ENCODE measurements around the gene FHAD1. TPM values are rescaled to one million over a fixed set of nuclear protein-coding genes. Genes with fewer than 3 reads are reported as not detected.
"Not testable (repeated sequence)": the region's sequence is repeated elsewhere in the genome, so short reads cannot be mapped to it uniquely, and the experiment has no call there.

Gene FHAD1
- total RNA-seq, 1 donor from 2014 or later, result not detected

DNA sequence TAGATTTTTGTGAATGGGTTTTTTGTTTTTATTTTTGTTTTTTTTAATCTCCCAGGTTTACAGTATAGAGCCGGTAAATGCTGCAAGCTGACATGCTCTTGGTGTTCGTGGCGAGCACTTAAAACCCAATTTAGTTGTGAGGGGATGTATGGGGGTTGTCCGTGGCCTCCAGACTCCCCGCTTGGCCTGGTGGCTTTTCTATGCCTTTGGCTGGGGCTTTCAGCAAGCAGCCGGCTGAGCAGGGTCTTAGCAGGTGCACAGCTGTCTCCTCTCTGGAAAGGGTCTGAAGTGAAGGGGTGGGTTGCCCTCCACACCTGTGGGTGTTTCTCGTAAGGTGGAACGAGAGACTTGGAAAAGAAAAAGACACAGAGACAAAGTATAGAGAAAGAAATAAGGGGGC, 131.7 kb downstream of the FHAD1 start:
- H3K4me3 Mint-ChIP-seq (ENCODE audit: unreplicated experiment), result no peak overlapping the region
- DNase-seq (ENCODE audit: extremely low spot score, unreplicated experiment), result no peak
- H3K27ac Mint-ChIP-seq (ENCODE audit: unreplicated experiment), result no peak overlapping the region
- H3K36me3 Mint-ChIP-seq (ENCODE audit: unreplicated experiment), result no peaks in the 10 kb centered on the region
- H3K4me1 Mint-ChIP-seq (ENCODE audit: unreplicated experiment), result no peaks in the 10 kb centered on the region
- TF ChIP-seq, protein P1, sequence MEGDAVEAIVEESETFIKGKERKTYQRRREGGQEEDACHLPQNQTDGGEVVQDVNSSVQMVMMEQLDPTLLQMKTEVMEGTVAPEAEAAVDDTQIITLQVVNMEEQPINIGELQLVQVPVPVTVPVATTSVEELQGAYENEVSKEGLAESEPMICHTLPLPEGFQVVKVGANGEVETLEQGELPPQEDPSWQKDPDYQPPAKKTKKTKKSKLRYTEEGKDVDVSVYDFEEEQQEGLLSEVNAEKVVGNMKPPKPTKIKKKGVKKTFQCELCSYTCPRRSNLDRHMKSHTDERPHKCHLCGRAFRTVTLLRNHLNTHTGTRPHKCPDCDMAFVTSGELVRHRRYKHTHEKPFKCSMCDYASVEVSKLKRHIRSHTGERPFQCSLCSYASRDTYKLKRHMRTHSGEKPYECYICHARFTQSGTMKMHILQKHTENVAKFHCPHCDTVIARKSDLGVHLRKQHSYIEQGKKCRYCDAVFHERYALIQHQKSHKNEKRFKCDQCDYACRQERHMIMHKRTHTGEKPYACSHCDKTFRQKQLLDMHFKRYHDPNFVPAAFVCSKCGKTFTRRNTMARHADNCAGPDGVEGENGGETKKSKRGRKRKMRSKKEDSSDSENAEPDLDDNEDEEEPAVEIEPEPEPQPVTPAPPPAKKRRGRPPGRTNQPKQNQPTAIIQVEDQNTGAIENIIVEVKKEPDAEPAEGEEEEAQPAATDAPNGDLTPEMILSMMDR (IDR thresholded peaks at IDR 0.05), result no peak
- no peaks in the 10 kb centered on the region for H3K9me3 Mint-ChIP-seq (ENCODE audit: unreplicated experiment)
- H3K27me3 Mint-ChIP-seq (ENCODE audit: unreplicated experiment), result peaks cover 15% of the 10 kb centered on the region

DNA sequence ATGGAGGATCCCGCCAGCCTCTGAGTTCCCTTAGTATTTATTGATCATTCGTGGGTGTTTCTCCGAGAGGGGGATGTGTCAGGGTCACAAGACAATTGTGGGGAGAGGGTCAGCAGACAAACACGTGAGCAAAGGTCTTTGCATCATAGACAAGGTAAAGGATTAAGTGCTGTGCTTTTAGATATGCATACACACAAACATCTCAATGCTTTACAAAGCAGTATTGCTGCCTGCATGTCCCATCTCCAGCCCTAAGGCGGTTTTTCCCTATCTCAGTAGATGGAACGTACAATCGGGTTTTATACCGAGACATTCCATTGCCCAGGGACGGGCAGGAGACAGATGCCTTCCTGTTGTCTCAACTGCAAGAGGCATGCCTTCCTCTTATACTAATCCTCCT, 132.1 kb downstream of the FHAD1 start:
- not testable (repeated sequence) for H3K27ac Mint-ChIP-seq (ENCODE audit: unreplicated experiment); H3K36me3 Mint-ChIP-seq (ENCODE audit: unreplicated experiment); H3K4me3 Mint-ChIP-seq (ENCODE audit: unreplicated experiment); DNase-seq (ENCODE audit: extremely low spot score, unreplicated experiment); H3K4me1 Mint-ChIP-seq (ENCODE audit: unreplicated experiment); H3K9me3 Mint-ChIP-seq (ENCODE audit: unreplicated experiment)
- peaks cover 15% of the 10 kb centered on the region for H3K27me3 Mint-ChIP-seq (ENCODE audit: unreplicated experiment)

DNA sequence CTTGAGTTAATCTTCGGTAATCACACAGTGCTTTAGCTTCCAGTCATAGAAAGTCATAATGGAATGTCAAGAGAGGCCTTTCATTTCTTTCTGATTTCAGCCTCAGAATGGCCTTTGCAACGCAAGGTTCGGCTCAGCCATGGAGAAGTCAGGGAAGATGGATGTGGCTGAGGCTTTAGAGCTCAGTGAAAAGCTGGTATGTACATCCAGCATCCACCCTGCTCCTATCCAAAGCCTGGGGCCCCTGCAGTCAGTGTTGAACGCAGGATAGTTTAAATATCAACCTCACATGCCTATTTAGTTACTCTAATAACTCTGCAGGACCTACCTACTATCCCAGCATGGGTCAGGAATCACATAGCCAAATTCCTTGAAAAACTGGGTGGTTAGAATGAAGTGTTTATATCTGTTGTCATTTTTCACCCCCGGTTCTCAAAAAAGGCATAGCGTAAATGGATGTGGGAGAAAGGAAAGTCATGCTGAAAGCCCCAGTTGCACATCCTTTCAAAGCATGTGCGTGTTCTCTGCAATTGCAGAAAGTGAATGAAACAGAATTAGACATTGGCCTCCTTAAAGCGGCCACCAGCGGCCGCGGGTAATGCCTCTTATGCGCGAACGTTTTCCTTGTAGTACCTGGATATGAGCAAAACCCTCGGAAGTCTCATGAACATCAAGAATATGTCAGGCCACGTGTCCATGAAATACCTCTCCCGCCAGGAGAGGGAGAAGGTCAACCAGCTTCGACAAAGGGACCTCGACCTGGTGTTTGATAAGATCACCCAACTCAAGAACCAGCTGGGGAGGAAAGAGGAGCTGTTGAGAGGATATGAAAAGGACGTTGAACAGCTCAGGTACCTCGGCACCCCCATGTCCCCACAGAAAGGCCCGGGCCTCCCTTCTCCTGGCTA, 133.8 kb downstream of the FHAD1 start:
- TF ChIP-seq, protein P1 (IDR thresholded peaks at IDR 0.05), result no peak
- Mint-ChIP-seq H3K4me3 (ENCODE audit: unreplicated experiment) (no peak overlapping the region), H3K27me3 (ENCODE audit: unreplicated experiment) (peaks cover 15% of the 10 kb centered on the region), H3K9me3 (ENCODE audit: unreplicated experiment) (no peaks in the 10 kb centered on the region), H3K36me3 (ENCODE audit: unreplicated experiment) (no peaks in the 10 kb centered on the region), H3K4me1 (ENCODE audit: unreplicated experiment) (peaks cover 11% of the 10 kb centered on the region), H3K27ac (ENCODE audit: unreplicated experiment) (no peak overlapping the region)
- no peak for DNase-seq (ENCODE audit: extremely low spot score, unreplicated experiment)

DNA sequence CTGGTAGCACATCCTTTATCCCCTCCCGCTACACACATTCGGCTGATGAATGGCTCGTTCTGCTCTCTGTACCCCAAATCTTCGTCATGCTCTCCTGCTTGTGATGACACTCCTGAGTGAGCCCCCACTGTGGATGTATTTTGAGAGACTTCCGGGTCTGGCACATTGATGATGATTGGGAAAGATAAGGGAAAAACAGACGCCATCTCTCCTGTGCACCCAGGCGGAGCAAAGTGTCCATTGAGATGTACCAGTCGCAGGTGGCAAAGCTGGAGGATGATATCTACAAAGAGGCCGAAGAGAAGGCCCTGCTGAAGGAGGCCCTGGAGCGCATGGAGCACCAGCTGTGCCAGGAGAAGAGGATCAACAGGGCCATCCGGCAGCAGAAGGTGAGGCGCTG, 134.8 kb downstream of the FHAD1 start:
- Mint-ChIP-seq H3K9me3 (ENCODE audit: unreplicated experiment) (no peaks in the 10 kb centered on the region), H3K27me3 (ENCODE audit: unreplicated experiment) (peaks cover 15% of the 10 kb centered on the region), H3K27ac (ENCODE audit: unreplicated experiment) (no peak overlapping the region)

DNA sequence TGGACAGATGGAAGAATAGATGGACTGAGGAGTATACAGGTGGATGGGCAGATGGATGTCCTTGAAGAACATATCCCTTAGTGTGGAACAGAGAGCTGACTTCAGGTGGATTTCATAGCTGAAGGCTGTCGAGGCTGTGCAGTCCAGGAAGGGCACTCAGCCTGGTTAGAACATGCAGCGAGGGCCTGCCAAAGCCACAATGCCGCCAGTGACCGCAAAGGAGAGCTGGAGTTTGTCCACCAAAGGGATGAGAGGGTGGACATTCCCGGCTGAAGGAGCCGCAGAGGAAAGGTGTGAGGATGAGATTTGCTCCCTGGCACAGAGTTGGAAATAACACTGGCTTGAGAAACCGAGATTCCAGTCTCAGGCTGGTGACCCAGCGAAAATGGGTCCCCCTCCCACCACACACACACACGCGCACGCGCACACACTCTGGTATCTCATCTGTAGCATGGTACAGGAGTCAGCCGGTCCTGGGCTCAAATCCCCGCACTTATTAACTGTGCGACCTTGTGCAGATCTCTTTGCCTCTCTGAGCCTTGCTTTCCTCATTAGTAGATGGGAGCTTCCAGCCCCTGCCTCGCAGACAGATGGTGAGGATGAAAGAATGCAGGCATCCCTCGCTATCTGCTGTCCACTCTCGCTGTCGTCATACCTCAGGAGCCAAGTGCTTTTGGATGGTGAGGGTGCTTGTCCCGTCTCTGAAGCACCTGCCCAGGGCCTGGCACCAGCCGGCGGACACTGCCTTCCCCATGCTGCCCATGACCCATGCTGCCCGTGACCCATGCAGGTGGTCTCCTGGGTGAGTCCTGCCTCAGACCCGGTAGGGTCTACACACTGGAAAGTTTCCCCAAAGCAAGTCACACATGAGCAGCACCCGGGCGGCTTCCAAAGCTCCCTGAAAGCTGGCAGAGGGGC, 135.8 kb downstream of the FHAD1 start:
- H3K27me3 Mint-ChIP-seq (ENCODE audit: unreplicated experiment), result peaks cover 15% of the 10 kb centered on the region
- peaks cover 19% of the 10 kb centered on the region for H3K4me1 Mint-ChIP-seq (ENCODE audit: unreplicated experiment)

More for the DNA sequence above, 134.8 kb downstream of the FHAD1 start:
- H3K4me3 Mint-ChIP-seq (ENCODE audit: unreplicated experiment), result no peak overlapping the region
- H3K36me3 Mint-ChIP-seq (ENCODE audit: unreplicated experiment), result no peaks in the 10 kb centered on the region
- TF ChIP-seq, protein P1 (IDR thresholded peaks at IDR 0.05), result no peak
- H3K4me1 Mint-ChIP-seq (ENCODE audit: unreplicated experiment), result peaks cover 19% of the 10 kb centered on the region
- DNase-seq (ENCODE audit: extremely low spot score, unreplicated experiment), result no peak

More for the DNA sequence above, 135.8 kb downstream of the FHAD1 start:
- no peak for DNase-seq (ENCODE audit: extremely low spot score, unreplicated experiment)
- Mint-ChIP-seq H3K36me3 (ENCODE audit: unreplicated experiment) (no peaks in the 10 kb centered on the region), H3K27ac (ENCODE audit: unreplicated experiment) (no peak overlapping the region), H3K4me3 (ENCODE audit: unreplicated experiment) (no peak overlapping the region), H3K9me3 (ENCODE audit: unreplicated experiment) (no peaks in the 10 kb centered on the region)
- TF ChIP-seq, protein P1 (IDR thresholded peaks at IDR 0.05), result no peak
